K562 (cell line): ENCODE measurements around the gene IGFBP7. TPM values are rescaled to one million over a fixed set of nuclear protein-coding genes. Genes with fewer than 3 reads are reported as not detected.

Experiments
- ATAC-seq: fragments of 200-7000 bp; cut with Tn5 transposase; 3 replicates; pipeline ENCODE4 v1.9.1; 2020; ENCODE audit warnings: moderate library complexity
- BruUV-seq: library from RNA; stranded (reverse); fragments of 400-500 nt; replicated peaks from 2 replicates; lab custom pipeline; 2021; lab: Mats Ljungman, UMichigan
- CTCF ChIA-PET: fragments of 300-600 bp; formaldehyde crosslinking; extraction: SDS; loops from one replicate; lab custom pipeline; 2021; ENCODE audit warnings: low intra/inter-chr PET ratio; lab: Yijun Ruan, JAX
- POLR2A ChIA-PET: fragments of 300-600, 350-650 bp; sonication (Branson Sonifier 250); formaldehyde crosslinking; extraction: SDS; loops from one replicate; lab custom pipeline; 2021; ENCODE audit warnings: antibody characterized with exemption, inconsistent platforms; lab: Yijun Ruan, JAX
- DNase-seq, 4 experiments: peaks; one replicate each; pipeline versions ENCODE4 v3.0.0 to v3.0.0-alpha.2; 2011 to 2018; ENCODE audit warnings: low spot score in 3 of 4, mixed read lengths in 3 of 4; ENCODE audit errors: extremely low read depth in 1 of 4
- FAIRE-seq: peaks from 2 replicates; lab custom pipeline; 2011; peaks lifted over from hg19 to GRCh38; lab: Jason Lieb, UNC
- H2AFZ ChIP-seq: 2 replicates; pipeline ENCODE4 v1.6.0; 2011; ENCODE audit warnings: low read depth, low read length, control low read depth, inconsistent platforms
- H3K27ac ChIP-seq: fragments of 200-600 bp; 3 replicates; pipeline ENCODE4 v1.8.0; 2011; ENCODE audit warnings: low read depth, mild to moderate bottlenecking, control low read depth, inconsistent platforms, low read length, moderate library complexity, mixed read lengths; ENCODE audit errors: extremely low read depth
- H3K27me3 ChIP-seq, 2 experiments: fragments of 300-600 bp in 1 of 2; 2 replicates in 1 of 2; 3 replicates in 1 of 2; pipeline versions ENCODE4 v1.6.0 to v1.8.0; 2011; ENCODE audit warnings: inconsistent platforms in 2 of 2, low read length in 2 of 2, mild to moderate bottlenecking in 1 of 2, mixed read lengths in 1 of 2, moderate library complexity in 1 of 2; ENCODE audit not compliant: control insufficient read depth in 2 of 2, insufficient read depth in 2 of 2
- H3K36me3 ChIP-seq: fragments of 300-600 bp; 3 replicates; pipeline ENCODE4 v1.8.0; 2011; ENCODE audit warnings: mild to moderate bottlenecking, low read length, inconsistent platforms; ENCODE audit not compliant: control insufficient read depth, insufficient read depth
- H3K4me1 ChIP-seq, 2 experiments: fragments of 200-600 bp in 1 of 2; replicated peaks in 1 of 2; 2 replicates in 1 of 2; 3 replicates in 1 of 2; pipeline versions ENCODE4 v1.5.1 to v1.8.0; 2011; ENCODE audit warnings: inconsistent platforms in 2 of 2, low read length in 2 of 2, mild to moderate bottlenecking in 1 of 2, mixed read lengths in 1 of 2, moderate library complexity in 1 of 2; ENCODE audit not compliant: control insufficient read depth in 2 of 2, insufficient read depth in 2 of 2
- H3K4me2 ChIP-seq: 2 replicates; pipeline ENCODE4 v1.6.1; 2011; ENCODE audit warnings: low read length, control low read depth, inconsistent platforms, mixed read lengths; ENCODE audit not compliant: insufficient read depth
- H3K4me3 ChIP-seq: fragments of 200-600 bp; sonication (generic), shearing (Covaris generic); 2 replicates; pipeline ENCODE4 v1.5.1; 2016; ENCODE audit warnings: control low read depth, inconsistent platforms
- H3K79me2 ChIP-seq: fragments of 200-600 bp; 3 replicates; pipeline ENCODE4 v1.8.0; 2011; ENCODE audit warnings: low read length, inconsistent platforms; ENCODE audit not compliant: control insufficient read depth, insufficient read depth
- H3K9ac ChIP-seq, 2 experiments: 2 replicates each; pipeline versions ENCODE4 v1.6.0 to v1.6.1; 2011; ENCODE audit warnings: low read depth in 2 of 2, low read length in 2 of 2, control low read depth in 1 of 2, inconsistent platforms in 1 of 2, mild to moderate bottlenecking in 1 of 2, mixed read lengths in 1 of 2; ENCODE audit not compliant: insufficient read depth in 1 of 2
- H3K9me1 ChIP-seq: one replicate; pipeline ENCODE4 v1.6.0; 2011; ENCODE audit warnings: inconsistent platforms, mild to moderate bottlenecking, low read length, moderate library complexity; ENCODE audit not compliant: control insufficient read depth, insufficient read depth
- H3K9me3 ChIP-seq: replicated peaks from 2 replicates; pipeline ENCODE4 v1.5.1; 2011; ENCODE audit warnings: low read depth, low read length, inconsistent platforms; ENCODE audit not compliant: control insufficient read depth, insufficient read depth
- H4K20me1 ChIP-seq: replicated peaks from 2 replicates; pipeline ENCODE4 v1.6.1; 2011; ENCODE audit warnings: low read length, inconsistent platforms, mixed read lengths; ENCODE audit not compliant: control insufficient read depth, insufficient read depth
- KLF6 ChIP-seq: fragments of 250-450 bp; sonication (Bioruptor Pico); IDR thresholded peaks from 2 replicates; pipeline ENCODE4 v1.4.0; 2020; ENCODE audit warnings: mild to moderate bottlenecking, moderate library complexity, borderline replicate concordance
- NCOR1 ChIP-seq: fragments of 450-650 bp; IDR thresholded peaks from 2 replicates; pipeline ENCODE4 v1.6.1; 2016; ENCODE audit warnings: mild to moderate bottlenecking, moderate library complexity
- TFAM ChIP-seq: fragments of 250-450 bp; sonication (Bioruptor Pico); conservative IDR thresholded peaks from 2 replicates; pipeline ENCODE4 v1.5.0; 2021; ENCODE audit warnings: mild to moderate bottlenecking, moderate library complexity
- THRAP3 ChIP-seq: fragments of 450-650 bp; IDR thresholded peaks from 2 replicates; pipeline ENCODE4 v1.6.1; 2016; ENCODE audit warnings: mild to moderate bottlenecking, inconsistent platforms, borderline replicate concordance
- YY1 ChIP-seq, 3 experiments: IDR thresholded peaks; 2 replicates each; pipeline ENCODE4 v1.6.1; 2011; ENCODE audit warnings: low read length in 2 of 3, mild to moderate bottlenecking in 2 of 3, moderate library complexity in 2 of 3, borderline replicate concordance in 1 of 3, control low read depth in 1 of 3, low read depth in 1 of 3; ENCODE audit not compliant: insufficient read depth in 3 of 3, insufficient replicate concordance in 2 of 3, control insufficient read depth in 1 of 3, insufficient read length in 1 of 3; ENCODE audit errors: extremely low read depth in 1 of 3
- ZNF24 ChIP-seq: fragments of 450-650 bp; IDR thresholded peaks from 2 replicates; pipeline ENCODE4 v1.6.1; 2016
- ZNF311 ChIP-seq: fragments of 250-450 bp; sonication (Bioruptor Pico); IDR thresholded peaks from 2 replicates; pipeline ENCODE4 v1.4.0; 2020; ENCODE audit warnings: mild to moderate bottlenecking, moderate library complexity
- in situ Hi-C: fragments of 300-500 bp; cut with MboI; formaldehyde crosslinking; loops from 4 replicates; pipeline ENCODE4 v1.15.0; 2018; ENCODE audit warnings: inconsistent platforms, mixed read lengths
- intact Hi-C: fragments of 100-400 bp; cut with micrococcal nuclease; formaldehyde crosslinking; loops from 2 replicates; pipeline ENCODE4 v1.14.2; 2022
- polyA plus RNA-seq, 8 experiments: library from polyadenylated mRNA; depleted of rRNA in 4 of 8; stranded (reverse) in 5 of 8; unstranded in 3 of 8; fragments of >200 nt; fragmentation: Nextera tagmentation in 2 of 8; fragmentation: Illumina TruSeq in 1 of 8; extraction: Ambion mirVana in 2 of 8; extraction: Trizol in 1 of 8; gene quantifications; 2 replicates each; pipeline versions ENCODE4 v1.2.1 to v1.2.3, GENCODE V29; 2011 to 2014; ENCODE audit warnings: inconsistent platforms in 1 of 8, missing spikeins in 1 of 8
- total RNA-seq, 7 experiments: library from RNA; depleted of rRNA in 6 of 7; stranded (reverse); fragments of >200 nt in 6 of 7; fragmentation: Illumina TruSeq in 2 of 7; extraction: Trizol in 2 of 7; gene quantifications; 2 replicates each; pipeline versions ENCODE4 v1.2.1 to v1.2.3, GENCODE V29; 2011 to 2021; ENCODE audit warnings: low replicate concordance in 1 of 7

The IGFBP7 gene
- total and polyA plus RNA-seq, 9 of the 15 experiments (the other 6 are each of a cell fraction or from before 2014, with no cell fraction given) = 0.27 to 0.49 (median 0.29) TPM; not detected in 6

DNA sequence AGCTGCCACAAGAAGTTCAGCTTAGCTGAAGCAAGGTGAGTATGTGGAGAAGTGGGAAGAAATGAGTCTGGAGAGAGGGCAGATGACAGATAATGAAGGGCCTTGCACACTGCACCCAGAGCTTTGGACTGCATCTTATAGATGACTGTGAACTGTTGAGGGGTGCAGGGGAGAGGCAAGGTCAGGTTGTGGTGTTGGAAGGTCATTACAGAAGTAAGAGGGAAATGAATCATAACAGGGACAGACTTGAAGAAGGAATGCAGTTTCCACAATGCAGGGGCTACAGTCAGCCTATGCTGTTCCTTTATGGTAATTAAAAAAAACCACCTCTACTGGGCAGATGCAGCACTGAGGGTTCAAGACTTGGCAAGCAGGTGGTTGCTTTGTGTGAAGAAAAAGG lies 4.8 kb upstream of the IGFBP7 start:
- Histone ChIP-seq H3K79me2 (no peaks in the 10 kb centered on the region), H3K4me1 (peaks cover 0 to 7% of the 10 kb centered on the region in 2 experiments; a peak in 2 of 5 replicates), H2AFZ (no peak overlapping the region), H3K27me3 (peaks cover 6 to 12% of the 10 kb centered on the region in 2 experiments; a peak in 3 of 5 replicates), H4K20me1 (no peaks in the 10 kb centered on the region), H3K27ac (no peak overlapping the region), H3K9me1 (no peaks in the 10 kb centered on the region), H3K9ac (no peak overlapping the region)
- ATAC-seq (no peak), DNase-seq (no peak), FAIRE-seq (no peak)
- POLR2A ChIA-PET = no interaction called here
- in situ Hi-C loops = no loop called here
- no peak for TF ChIP-seq ZNF24
- no peak for TF ChIP-seq NCOR1
- TF ChIP-seq ZNF311 (CRISPR knock-in tag) = no peak
- TF ChIP-seq KLF6 = no peak
- TF ChIP-seq TFAM (CRISPR knock-in tag) = no peak
- no peak for TF ChIP-seq THRAP3
- TF ChIP-seq YY1 (IDR thresholded peaks at IDR 0.05; ENCODE audit: borderline replicate concordance in 1 of 3, control insufficient read depth in 1 of 3, extremely low read depth in 1 of 3, insufficient read depth in 3 of 3, insufficient read length in 1 of 3, insufficient replicate concordance in 2 of 3, low read depth in 1 of 3, low read length in 2 of 3) = no peak
- TF ChIP-seq, all 486 proteins: peak for 0
- intact Hi-C loops = no loop called here
- H3K4me2 ChIP-seq = no peak overlapping the region
- H3K4me3 ChIP-seq = no peak overlapping the region
- no peaks in the 10 kb centered on the region for H3K9me3 ChIP-seq
- BruUV-seq = no TSS peak
- CTCF ChIA-PET = no interaction called here
- no peaks in the 10 kb centered on the region for H3K36me3 ChIP-seq
